A549 (cell line): ENCODE measurements around the gene MPP3.

Experiments
- ZC3H11A ChIP-seq: fragments of 450-650 bp; IDR thresholded peaks from 2 replicates; pipeline ENCODE4 v1.6.1; 2014; ENCODE audit warnings: antibody characterized with exemption, mild to moderate bottlenecking
- TF ChIP-seq, protein P1 (sequence below): fragments of 200-600 bp; sonication (generic); IDR thresholded peaks from 2 replicates; pipeline ENCODE4 v1.6.1; 2016; ENCODE audit warnings: antibody characterized with exemption, mild to moderate bottlenecking, moderate library complexity

DNA sequence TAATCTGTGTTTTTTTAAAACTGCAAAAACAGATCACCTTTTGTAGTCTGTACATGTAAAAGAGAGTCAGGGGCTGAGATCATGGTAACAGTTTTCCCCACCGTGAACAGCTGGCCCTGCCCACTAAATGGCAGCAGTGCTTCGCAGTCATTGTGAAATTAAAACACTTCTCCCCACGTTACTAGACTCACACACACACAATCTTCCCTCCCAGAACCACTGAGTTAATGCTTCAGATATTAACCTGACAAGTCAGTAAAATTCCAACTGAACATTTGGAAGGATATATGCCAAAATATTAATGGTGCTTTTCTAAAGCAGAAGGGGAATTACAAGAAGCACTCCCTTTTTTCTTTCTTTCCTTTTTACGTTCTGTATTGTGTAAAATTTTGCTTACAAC lies 12.8 kb upstream of the MPP3 start:
- TF ChIP-seq ZC3H11A, result no peak
- TF ChIP-seq, protein P1, sequence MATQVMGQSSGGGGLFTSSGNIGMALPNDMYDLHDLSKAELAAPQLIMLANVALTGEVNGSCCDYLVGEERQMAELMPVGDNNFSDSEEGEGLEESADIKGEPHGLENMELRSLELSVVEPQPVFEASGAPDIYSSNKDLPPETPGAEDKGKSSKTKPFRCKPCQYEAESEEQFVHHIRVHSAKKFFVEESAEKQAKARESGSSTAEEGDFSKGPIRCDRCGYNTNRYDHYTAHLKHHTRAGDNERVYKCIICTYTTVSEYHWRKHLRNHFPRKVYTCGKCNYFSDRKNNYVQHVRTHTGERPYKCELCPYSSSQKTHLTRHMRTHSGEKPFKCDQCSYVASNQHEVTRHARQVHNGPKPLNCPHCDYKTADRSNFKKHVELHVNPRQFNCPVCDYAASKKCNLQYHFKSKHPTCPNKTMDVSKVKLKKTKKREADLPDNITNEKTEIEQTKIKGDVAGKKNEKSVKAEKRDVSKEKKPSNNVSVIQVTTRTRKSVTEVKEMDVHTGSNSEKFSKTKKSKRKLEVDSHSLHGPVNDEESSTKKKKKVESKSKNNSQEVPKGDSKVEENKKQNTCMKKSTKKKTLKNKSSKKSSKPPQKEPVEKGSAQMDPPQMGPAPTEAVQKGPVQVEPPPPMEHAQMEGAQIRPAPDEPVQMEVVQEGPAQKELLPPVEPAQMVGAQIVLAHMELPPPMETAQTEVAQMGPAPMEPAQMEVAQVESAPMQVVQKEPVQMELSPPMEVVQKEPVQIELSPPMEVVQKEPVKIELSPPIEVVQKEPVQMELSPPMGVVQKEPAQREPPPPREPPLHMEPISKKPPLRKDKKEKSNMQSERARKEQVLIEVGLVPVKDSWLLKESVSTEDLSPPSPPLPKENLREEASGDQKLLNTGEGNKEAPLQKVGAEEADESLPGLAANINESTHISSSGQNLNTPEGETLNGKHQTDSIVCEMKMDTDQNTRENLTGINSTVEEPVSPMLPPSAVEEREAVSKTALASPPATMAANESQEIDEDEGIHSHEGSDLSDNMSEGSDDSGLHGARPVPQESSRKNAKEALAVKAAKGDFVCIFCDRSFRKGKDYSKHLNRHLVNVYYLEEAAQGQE, result no peak
